NCI-H2107 treated with DMSO at 0.1 percent for 48 hours (cell line): ENCODE data around the gene DCHS2.

Source experiments
- DNase-seq: peaks from one replicate; lab custom pipeline; 2025; ENCODE audit not compliant: unreplicated experiment; lab: John Stamatoyannopoulos, UW

Gene DCHS2

GRCh38 chr4:154320521-154320920 lies 171.1 kb downstream of the DCHS2 start:
- DNase-seq, result no peak

- DNase-seq, result no peak
Observed at GRCh38 chr4:154319736-154320135, 171.9 kb downstream of the DCHS2 start.

- DNase-seq, result no peak
Observed at GRCh38 chr4:154317201-154317999, 174.2 kb downstream of the DCHS2 start.

- no peak for DNase-seq
Observed at GRCh38 chr4:154315741-154316140, 175.9 kb downstream of the DCHS2 start.

- no peak for DNase-seq
Observed at GRCh38 chr4:154314248-154314647, 177.4 kb downstream of the DCHS2 start.

- no peak for DNase-seq
Observed at GRCh38 chr4:154313004-154313585, 178.5 kb downstream of the DCHS2 start.

DNA sequence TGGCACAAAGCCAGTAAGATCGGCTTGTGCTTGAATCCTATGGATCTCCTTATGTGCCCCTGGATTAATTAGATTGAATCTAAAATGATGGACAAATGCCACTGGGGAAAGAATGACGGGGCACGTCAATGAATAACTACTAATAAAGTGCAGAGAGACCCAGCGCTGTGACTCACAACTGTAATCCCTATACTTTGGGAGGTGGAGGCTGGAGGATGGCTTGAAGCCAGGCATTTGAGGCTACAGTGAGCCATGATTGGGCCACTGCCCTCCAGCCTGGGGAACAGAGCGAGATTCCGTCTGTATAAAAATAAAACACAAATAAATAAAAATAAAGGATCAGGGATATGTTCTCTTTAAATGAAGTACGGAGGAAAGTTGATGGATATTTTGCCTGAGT lies 179.4 kb downstream of the DCHS2 start:
- DNase-seq, result no peak

- DNase-seq, result no peak
Observed at GRCh38 chr4:154310578-154310977, 181.0 kb downstream of the DCHS2 start.

GRCh38 chr4:154308207-154308606 lies 183.4 kb downstream of the DCHS2 start:
- DNase-seq, result no peak

DNA sequence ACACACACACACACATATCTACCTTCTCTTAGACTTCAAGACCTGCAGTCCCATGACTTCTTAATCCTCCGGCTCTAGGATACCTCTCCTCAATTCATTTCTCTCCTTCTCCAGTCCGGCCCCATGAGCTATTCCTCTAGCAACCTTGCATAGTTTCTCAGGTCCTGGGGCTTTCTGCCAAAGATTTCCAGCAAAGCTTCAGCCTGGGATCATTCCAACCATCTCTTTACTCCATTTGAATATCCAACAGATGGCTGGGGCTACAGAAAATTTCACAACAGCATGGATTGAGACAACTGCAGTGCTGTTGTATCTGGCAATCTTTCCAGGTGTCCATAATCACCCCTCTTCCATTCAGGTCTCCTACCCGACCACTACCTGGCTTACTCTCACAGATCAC lies 184.1 kb downstream of the DCHS2 start:
- DNase-seq, result no peak

- no peak for DNase-seq
Observed at GRCh38 chr4:154305616-154306015, 186.0 kb downstream of the DCHS2 start.

- no peak for DNase-seq
Observed at GRCh38 chr4:154304679-154305078, 186.9 kb downstream of the DCHS2 start.

DNA sequence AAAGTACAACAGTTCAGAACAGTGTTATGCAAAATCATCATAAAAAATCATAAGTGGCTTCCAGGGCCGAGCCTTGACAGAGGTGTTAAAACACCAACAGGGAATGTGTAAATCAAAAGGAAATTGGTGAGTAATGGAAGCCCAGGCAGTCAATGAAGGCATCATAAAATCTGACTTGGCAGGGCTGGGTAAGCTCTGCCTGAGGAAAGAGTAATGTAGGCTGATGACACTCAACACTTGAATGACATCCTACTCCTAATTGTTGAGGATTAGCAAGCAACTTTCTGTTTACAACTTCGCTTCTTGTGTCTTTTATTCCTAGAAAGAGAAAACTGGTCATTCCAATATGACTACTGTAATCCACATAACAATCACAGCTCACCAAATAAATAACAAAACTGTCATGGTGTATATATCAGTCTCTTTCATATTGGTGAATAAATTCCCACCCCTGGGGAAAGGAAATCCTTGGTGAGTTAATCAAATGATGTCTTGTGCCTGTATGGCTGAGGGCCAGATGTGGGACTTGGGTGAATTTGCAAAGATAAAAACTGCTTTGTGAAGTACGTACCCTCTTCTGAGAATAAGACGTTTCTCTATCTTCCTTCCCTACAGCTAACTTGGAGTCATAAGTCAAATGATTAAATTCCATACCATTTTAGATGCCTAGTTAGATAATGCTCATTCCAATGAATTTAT lies 196.8 kb downstream of the DCHS2 start:
- DNase-seq, result no peak

DNA sequence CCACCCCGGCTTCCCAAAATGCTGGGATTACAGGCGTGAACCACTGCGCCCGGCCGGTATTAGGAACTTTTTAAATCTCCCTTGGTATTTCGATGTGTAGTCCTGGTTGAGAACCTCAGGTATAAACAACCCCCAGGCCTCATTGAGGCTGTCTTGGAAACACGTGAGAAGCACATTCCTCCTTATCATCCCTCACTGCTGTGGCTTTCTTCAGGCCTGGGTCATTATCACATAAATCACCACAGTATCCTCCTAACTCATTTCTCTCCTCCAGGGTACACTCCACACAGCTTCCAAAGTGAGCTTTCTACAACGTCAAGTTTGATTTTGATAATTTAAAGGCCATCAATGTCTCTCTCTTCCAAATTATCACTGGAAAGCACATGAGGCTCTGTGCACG lies 198.2 kb downstream of the DCHS2 start:
- no peak for DNase-seq

DNA sequence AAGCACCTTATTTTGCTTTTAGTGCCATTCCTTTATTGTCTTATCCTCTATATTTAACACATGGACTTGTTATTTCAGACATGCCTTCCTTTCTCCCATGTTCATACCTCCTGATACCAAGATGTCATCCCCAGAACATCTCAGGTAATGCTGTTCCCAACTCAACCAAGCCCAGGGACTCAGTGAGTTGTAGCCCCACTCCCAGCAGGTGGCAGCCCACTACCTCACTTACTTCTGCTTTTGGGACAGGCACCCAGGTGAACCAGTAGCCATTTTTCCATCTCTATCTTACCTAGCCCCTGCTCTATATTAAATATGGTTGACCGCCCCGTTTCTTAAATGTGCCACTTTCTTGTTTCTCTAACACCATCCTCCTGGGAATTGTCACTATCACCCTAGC lies 199.0 kb downstream of the DCHS2 start:
- DNase-seq, result no peak

- DNase-seq, result no peak
Observed at GRCh38 chr4:154277172-154277571, 214.4 kb downstream of the DCHS2 start.

- DNase-seq, result no peak
Observed at GRCh38 chr4:154276496-154276895, 215.1 kb downstream of the DCHS2 start.

GRCh38 chr4:154254999-154255398 lies 236.6 kb downstream of the DCHS2 start:
- DNase-seq, result no peak

- no peak for DNase-seq
Observed at GRCh38 chr4:154234576-154234975, 257.0 kb downstream of the DCHS2 start.

GRCh38 chr4:154231806-154232478 lies 259.7 kb downstream of the DCHS2 start:
- no peak for DNase-seq

- no peak for DNase-seq
Observed at GRCh38 chr4:154230723-154231122, 260.9 kb downstream of the DCHS2 start.

GRCh38 chr4:154230091-154230490 lies 261.5 kb downstream of the DCHS2 start:
- DNase-seq, result no peak
